Ishikawa (cell line): ENCODE results near the gene TOMM34.

Source experiments
- CEBPB ChIP-seq: IDR thresholded peaks from 2 replicates; pipeline ENCODE4 v1.6.1; 2012
- CREB1 ChIP-seq: IDR thresholded peaks from 2 replicates; pipeline ENCODE4 v1.6.1; 2012; ENCODE audit warnings: low read depth
- EGR1 ChIP-seq: IDR thresholded peaks from 2 replicates; pipeline ENCODE4 v1.6.1; 2012
- EP300 ChIP-seq: IDR thresholded peaks from 2 replicates; pipeline ENCODE4 v1.6.1; 2012; ENCODE audit warnings: borderline replicate concordance
- FOXM1 ChIP-seq: IDR thresholded peaks from 2 replicates; pipeline ENCODE4 v1.6.1; 2012; ENCODE audit warnings: low read depth, borderline replicate concordance
- MAX ChIP-seq: IDR thresholded peaks from 2 replicates; pipeline ENCODE4 v1.6.1; 2012
- NFIC ChIP-seq: IDR thresholded peaks from 2 replicates; pipeline ENCODE4 v1.6.1; 2012
- RAD21 ChIP-seq: IDR thresholded peaks from 2 replicates; pipeline ENCODE4 v1.6.1; 2012; ENCODE audit warnings: low read depth
- REST ChIP-seq: IDR thresholded peaks from 2 replicates; pipeline ENCODE4 v1.6.1; 2012; ENCODE audit warnings: low read depth, mild to moderate bottlenecking
- TAF1 ChIP-seq: IDR thresholded peaks from 2 replicates; pipeline ENCODE4 v1.6.1; 2012; ENCODE audit warnings: low read depth, mild to moderate bottlenecking
- TCF12 ChIP-seq: IDR thresholded peaks from 2 replicates; pipeline ENCODE4 v1.6.1; 2012; ENCODE audit warnings: low read depth
- TEAD4 ChIP-seq: IDR thresholded peaks from 2 replicates; pipeline ENCODE4 v1.6.1; 2012
- USF1 ChIP-seq: IDR thresholded peaks from 2 replicates; pipeline ENCODE4 v1.6.1; 2012
- YY1 ChIP-seq: IDR thresholded peaks from 2 replicates; pipeline ENCODE4 v1.6.1; 2012; ENCODE audit warnings: low read depth
- ZBTB7A ChIP-seq: IDR thresholded peaks from 2 replicates; pipeline ENCODE4 v1.6.1; 2012; ENCODE audit warnings: low read depth

The TOMM34 gene

GRCh38 chr20:44918761-44919160 lies 41.4 kb downstream of the TOMM34 start:
- no peak for TF ChIP-seq EP300
- no peak for TF ChIP-seq USF1
- TF ChIP-seq NFIC = no peak
- TF ChIP-seq TEAD4 = no peak
- TF ChIP-seq YY1 = no peak
- no peak for TF ChIP-seq TAF1
- no peak for TF ChIP-seq TCF12
- no peak for TF ChIP-seq ZBTB7A
- TF ChIP-seq RAD21 = no peak

GRCh38 chr20:44918342-44918741 lies 41.9 kb downstream of the TOMM34 start:
- no peak for TF ChIP-seq CREB1
- no peak for TF ChIP-seq NFIC
- no peak for TF ChIP-seq FOXM1
- no peak for TF ChIP-seq TCF12
- no peak for TF ChIP-seq YY1

- no peak for TF ChIP-seq RAD21
- TF ChIP-seq YY1 = no peak
- no peak for TF ChIP-seq TCF12
- TF ChIP-seq TEAD4 = no peak
Observed at GRCh38 chr20:44917399-44917798, 42.8 kb downstream of the TOMM34 start.

GRCh38 chr20:44916586-44916985 lies 43.6 kb downstream of the TOMM34 start:
- TF ChIP-seq EGR1 = no peak
- no peak for TF ChIP-seq YY1
- no peak for TF ChIP-seq MAX
- no peak for TF ChIP-seq TAF1
- TF ChIP-seq ZBTB7A = no peak
- TF ChIP-seq REST = no peak
- TF ChIP-seq NFIC = no peak
- TF ChIP-seq TCF12 = no peak
- no peak for TF ChIP-seq RAD21
- TF ChIP-seq TEAD4 = no peak
- no peak for TF ChIP-seq USF1
- TF ChIP-seq CEBPB = no peak
- TF ChIP-seq CREB1 = no peak
- no peak for TF ChIP-seq FOXM1
- no peak for TF ChIP-seq EP300

- TF ChIP-seq USF1 = no peak
- no peak for TF ChIP-seq MAX
Observed at GRCh38 chr20:44914924-44915323, 45.3 kb downstream of the TOMM34 start.

GRCh38 chr20:44912189-44912588 lies 48.0 kb downstream of the TOMM34 start:
- no peak for TF ChIP-seq EGR1
- no peak for TF ChIP-seq REST
- TF ChIP-seq MAX = no peak
- TF ChIP-seq CREB1 = no peak
- TF ChIP-seq FOXM1 = no peak
- TF ChIP-seq RAD21 = no peak
- no peak for TF ChIP-seq TAF1
- no peak for TF ChIP-seq USF1
- no peak for TF ChIP-seq YY1
- no peak for TF ChIP-seq TCF12
- no peak for TF ChIP-seq EP300
- TF ChIP-seq TEAD4 = no peak
- no peak for TF ChIP-seq CEBPB
- no peak for TF ChIP-seq NFIC
- TF ChIP-seq ZBTB7A = no peak
